Measurements from ENCODE around the gene MRPL53.

The MRPL53 gene

DNA sequence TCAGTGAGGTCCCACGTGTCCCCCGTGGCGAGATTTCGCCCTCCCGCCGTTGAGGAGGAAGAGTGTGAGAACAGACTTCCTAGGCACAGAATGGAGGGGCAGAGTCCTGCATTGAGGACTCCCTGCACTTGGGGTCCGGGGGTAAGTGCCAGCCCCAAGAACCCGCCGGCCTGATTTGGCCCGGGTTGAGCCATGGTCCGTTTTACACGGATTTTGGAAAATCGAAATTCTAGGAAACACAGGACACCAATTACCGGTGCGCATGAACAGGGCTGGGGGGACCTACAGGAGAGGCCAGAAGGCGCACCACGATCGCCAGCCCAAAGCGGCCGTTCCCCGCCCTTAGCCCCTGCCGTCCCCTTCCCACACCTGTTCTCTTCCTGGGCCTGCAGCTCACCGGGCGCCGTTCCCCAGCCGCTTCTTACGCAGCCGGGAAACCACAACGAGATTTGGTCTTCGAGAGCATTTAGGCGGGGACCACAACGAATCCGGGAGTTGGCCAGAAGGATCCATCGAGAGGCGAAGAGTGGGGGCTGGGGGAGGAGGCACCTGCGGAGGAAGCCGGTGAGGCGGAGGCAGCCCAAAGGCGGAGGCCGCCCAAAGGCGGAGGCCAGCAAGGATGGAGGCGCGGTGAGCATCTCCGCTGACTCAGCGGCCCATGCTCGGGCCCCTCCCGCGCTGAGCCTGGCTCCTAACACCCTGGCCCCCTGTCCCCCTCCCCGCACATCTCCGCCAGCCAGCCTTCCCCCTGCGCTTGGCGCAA lies 41.3 kb upstream of the MRPL53 start:
- Histone ChIP-seq H3K27me3 (ENCODE audit: insufficient read depth, low read depth, severe bottlenecking) (no peaks in the 10 kb centered on the region), H3K27ac (peak overlapping the region; percentile 100)

DNA sequence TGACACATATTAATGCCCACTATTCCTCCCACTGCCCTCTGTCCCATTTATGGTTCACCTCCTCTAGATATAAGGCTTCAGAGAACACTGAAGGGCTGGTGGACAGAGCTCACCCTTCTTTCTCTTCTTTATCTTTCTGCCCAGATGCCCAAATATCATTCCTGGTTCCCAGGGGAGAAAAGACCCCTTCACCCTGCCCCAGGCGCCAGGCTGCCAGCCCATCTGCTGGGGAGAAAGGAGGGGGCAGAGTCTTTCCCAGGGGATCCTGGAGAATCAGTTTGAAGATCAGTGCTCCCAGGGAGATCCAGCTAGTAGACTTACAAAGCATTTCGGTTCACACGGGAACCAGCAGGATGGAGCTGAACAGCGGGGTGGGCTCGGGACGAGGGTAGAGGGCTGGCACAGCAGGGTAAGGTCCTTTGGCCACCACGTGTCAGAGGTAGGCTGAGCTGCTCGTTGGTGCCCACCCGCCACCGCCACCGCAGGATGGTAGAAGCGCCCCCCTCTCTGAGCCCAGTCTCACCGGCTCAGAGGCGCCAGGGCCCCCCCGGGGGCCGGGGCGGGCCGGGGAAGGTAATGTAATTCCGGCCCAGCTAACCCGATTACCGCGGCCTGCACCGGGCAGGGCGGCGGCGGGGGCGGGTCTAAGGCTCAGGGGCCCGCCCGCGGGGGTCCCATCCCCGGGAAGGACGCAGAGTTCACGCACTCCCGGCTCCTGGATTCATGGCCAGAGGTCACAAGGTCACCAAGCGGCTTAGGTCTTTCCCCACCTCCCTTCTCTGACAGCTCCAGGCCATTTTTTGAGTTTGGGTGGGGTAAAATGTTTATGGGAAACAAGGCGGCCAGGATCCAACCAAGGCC lies 40.5 kb upstream of the MRPL53 start:
- no peaks in the 10 kb centered on the region for H3K9me3 ChIP-seq (ENCODE audit: severe bottlenecking)
- peaks cover 10% of the 10 kb centered on the region; the same call in 1 of the 2 replicates for H3K36me3 ChIP-seq
- peak overlapping the region; percentile 49 for H3K4me3 ChIP-seq (ENCODE audit: low read depth, low read length)
- peak overlapping the region; percentile 100 for H3K27ac ChIP-seq
- no peaks in the 10 kb centered on the region for H3K27me3 ChIP-seq (ENCODE audit: insufficient read depth, low read depth, severe bottlenecking)
- peak; percentile 94 for DNase-seq
- TF ChIP-seq, protein P1, sequence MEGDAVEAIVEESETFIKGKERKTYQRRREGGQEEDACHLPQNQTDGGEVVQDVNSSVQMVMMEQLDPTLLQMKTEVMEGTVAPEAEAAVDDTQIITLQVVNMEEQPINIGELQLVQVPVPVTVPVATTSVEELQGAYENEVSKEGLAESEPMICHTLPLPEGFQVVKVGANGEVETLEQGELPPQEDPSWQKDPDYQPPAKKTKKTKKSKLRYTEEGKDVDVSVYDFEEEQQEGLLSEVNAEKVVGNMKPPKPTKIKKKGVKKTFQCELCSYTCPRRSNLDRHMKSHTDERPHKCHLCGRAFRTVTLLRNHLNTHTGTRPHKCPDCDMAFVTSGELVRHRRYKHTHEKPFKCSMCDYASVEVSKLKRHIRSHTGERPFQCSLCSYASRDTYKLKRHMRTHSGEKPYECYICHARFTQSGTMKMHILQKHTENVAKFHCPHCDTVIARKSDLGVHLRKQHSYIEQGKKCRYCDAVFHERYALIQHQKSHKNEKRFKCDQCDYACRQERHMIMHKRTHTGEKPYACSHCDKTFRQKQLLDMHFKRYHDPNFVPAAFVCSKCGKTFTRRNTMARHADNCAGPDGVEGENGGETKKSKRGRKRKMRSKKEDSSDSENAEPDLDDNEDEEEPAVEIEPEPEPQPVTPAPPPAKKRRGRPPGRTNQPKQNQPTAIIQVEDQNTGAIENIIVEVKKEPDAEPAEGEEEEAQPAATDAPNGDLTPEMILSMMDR (IDR thresholded peaks at IDR 0.05; ENCODE audit: low read depth, low read length): no peak

More for the DNA sequence above, 41.3 kb upstream of the MRPL53 start:
- no peak for DNase-seq
- Histone ChIP-seq H3K9me3 (ENCODE audit: severe bottlenecking) (no peaks in the 10 kb centered on the region), H3K36me3 (peaks cover 10% of the 10 kb centered on the region; the same call in 1 of the 2 replicates), H3K4me3 (ENCODE audit: low read depth, low read length) (peak overlapping the region; percentile 49)
- TF ChIP-seq, protein P1 (IDR thresholded peaks at IDR 0.05; ENCODE audit: low read depth, low read length): no peak

DNA sequence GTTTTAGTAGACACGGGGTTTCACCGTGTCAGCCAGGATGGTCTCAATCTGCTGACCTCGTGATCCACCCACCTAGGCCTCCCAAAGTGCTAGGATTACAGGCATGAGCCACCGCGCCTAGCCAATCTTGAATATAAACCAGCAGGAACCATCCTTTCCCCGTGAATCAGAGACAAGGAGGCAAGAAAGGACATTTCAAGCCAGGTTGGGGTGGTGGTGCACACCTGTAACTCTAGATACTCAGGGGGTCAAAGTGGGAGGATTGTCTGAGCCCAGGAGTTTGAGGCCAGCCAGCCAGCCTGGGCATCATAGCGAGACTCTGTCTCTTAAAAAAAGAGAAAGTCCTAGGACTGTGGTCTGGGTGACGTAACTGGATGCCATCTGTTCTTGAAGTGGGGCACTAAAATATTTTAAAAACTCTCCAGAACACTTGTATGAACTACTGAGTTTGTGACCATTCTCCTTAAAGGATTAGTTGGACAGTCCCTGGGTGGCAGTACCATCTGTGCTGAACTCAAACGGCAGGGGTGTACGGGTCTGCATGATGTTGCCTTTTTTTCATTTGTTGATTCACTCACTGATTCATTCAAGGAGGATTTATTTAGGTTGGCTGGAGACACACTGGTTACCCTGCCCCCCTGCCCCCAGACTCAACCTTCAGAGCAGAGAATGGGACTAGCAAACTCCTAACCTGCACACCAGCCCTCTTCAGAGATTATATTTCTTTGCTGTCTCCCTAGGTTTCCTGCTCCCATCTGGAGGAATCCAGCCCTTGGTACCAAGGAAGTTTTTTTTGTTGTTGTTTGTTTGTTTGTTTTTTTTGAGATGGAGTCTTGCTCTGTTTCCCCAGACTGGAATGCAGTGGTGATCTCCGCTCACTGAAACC lies 38.9 kb upstream of the MRPL53 start:
- Histone ChIP-seq H3K27ac (peak overlapping the region; percentile 100), H3K36me3 (peaks cover 19% of the 10 kb centered on the region), H3K27me3 (ENCODE audit: insufficient read depth, low read depth, severe bottlenecking) (no peaks in the 10 kb centered on the region), H3K4me3 (ENCODE audit: low read depth, low read length) (no peak overlapping the region), H3K9me3 (ENCODE audit: severe bottlenecking) (no peaks in the 10 kb centered on the region)
- peak; percentile 68 for DNase-seq
- TF ChIP-seq, protein P1 (IDR thresholded peaks at IDR 0.05; ENCODE audit: low read depth, low read length): no peak

DNA sequence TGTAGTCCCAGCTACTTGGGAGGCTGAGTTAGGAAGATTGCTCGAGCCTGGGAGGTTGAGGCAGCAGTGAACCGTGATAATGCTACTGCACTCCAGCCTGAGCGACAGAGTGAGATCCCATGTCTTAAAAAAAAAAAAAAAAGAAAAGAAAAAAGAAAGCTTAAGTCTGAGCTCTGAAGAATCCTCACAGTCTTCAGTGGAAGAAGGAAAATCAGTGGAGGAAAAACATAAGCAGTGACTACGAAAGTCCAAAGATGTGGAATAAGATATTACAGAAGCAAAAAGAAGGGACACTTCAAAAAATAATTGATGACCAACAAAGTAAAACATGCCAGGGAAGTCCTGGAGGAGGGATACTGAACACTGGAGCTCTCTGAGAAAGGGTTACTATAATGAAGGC lies 37.8 kb upstream of the MRPL53 start:
- no peaks in the 10 kb centered on the region for H3K27me3 ChIP-seq (ENCODE audit: insufficient read depth, low read depth, severe bottlenecking)
- no peaks in the 10 kb centered on the region for H3K9me3 ChIP-seq (ENCODE audit: severe bottlenecking)
- no peak for DNase-seq
- TF ChIP-seq, protein P1 (IDR thresholded peaks at IDR 0.05; ENCODE audit: low read depth, low read length): no peak
- H3K36me3 ChIP-seq: peaks cover 21% of the 10 kb centered on the region
- no peak overlapping the region for H3K4me3 ChIP-seq (ENCODE audit: low read depth, low read length)
- peak overlapping the region; percentile 100 for H3K27ac ChIP-seq

DNA sequence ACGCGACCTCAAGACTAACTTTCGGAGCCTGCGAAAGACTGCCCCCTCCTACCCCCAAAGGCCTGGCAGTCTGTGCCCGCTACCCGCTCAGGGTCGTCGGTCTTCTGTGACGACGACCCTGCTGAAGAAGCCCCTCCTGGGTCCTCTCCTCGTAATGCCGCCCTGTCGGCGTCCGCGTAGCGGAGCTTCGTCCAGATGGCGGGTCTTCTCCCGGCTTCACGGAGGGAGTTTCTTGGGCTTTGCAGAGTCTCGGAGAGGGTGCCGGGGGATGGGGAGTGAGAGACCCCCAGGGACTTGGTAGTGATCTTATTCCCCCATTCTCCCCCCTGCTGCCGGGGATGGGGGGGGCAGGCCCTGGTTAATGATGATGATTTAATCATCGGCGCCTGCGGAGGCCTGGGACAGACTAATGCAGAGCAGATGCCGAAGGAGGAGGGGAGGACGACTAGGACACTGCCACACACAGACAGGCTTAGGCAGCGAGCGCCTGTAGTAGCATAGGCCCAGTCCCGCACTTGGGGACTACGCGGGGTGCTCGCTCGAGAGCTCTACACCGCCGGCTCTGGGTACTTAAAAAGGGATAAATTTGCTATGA lies 35.5 kb upstream of the MRPL53 start:
- peaks cover 32% of the 10 kb centered on the region for H3K36me3 ChIP-seq
- TF ChIP-seq, protein P1 (IDR thresholded peaks at IDR 0.05; ENCODE audit: low read depth, low read length): no peak
- peak; percentile 95 for DNase-seq
- no peaks in the 10 kb centered on the region for H3K27me3 ChIP-seq (ENCODE audit: insufficient read depth, low read depth, severe bottlenecking)
- no peaks in the 10 kb centered on the region for H3K9me3 ChIP-seq (ENCODE audit: severe bottlenecking)
- peak overlapping the region; percentile 100 for H3K27ac ChIP-seq
- H3K4me3 ChIP-seq (ENCODE audit: low read depth, low read length): peak overlapping the region; percentile 75

Measured in WERI-Rb-1 (cell line).